Skeletal muscle tissue (tissue), 4 donors: Measurements from ENCODE around the gene GNB2. TPM values are rescaled to one million over a fixed set of nuclear protein-coding genes. Genes with fewer than 3 reads are reported as not detected.
A peak's percentile ranks its signal among the peaks of the same experiment; 100 is the strongest.

Experiments used
- H3K27ac ChIP-seq: one replicate; pipeline ENCODE4 v1.7.0; 2013; ENCODE audit warnings: mild to moderate bottlenecking, low read depth, low read length, inconsistent platforms
- H3K27me3 ChIP-seq, 3 donors: one replicate each; pipeline ENCODE4 v1.7.0; 2013; ENCODE audit warnings: low read length in 3 of 3; ENCODE audit not compliant: control insufficient read depth in 3 of 3, insufficient read depth in 3 of 3
- H3K36me3 ChIP-seq, 3 donors: one replicate each; pipeline ENCODE4 v1.7.0; 2013; ENCODE audit warnings: low read length in 3 of 3; ENCODE audit not compliant: control insufficient read depth in 3 of 3, insufficient read depth in 3 of 3
- H3K4me1 ChIP-seq, 3 donors: one replicate each; pipeline ENCODE4 v1.7.0; 2013; ENCODE audit warnings: low read length in 3 of 3, mild to moderate bottlenecking in 3 of 3; ENCODE audit not compliant: control insufficient read depth in 3 of 3, insufficient read depth in 3 of 3
- H3K4me3 ChIP-seq, 3 donors: one replicate each; pipeline ENCODE4 v1.7.0; 2013; ENCODE audit warnings: low read length in 3 of 3
- H3K9ac ChIP-seq, 3 donors: one replicate each; pipeline ENCODE4 v1.7.0; 2013; ENCODE audit warnings: low read length in 3 of 3, mild to moderate bottlenecking in 3 of 3, moderate library complexity in 2 of 3, low read depth in 1 of 3
- H3K9me3 ChIP-seq, 3 donors: one replicate each; pipeline ENCODE4 v1.7.0; 2013; ENCODE audit warnings: low read length in 3 of 3; ENCODE audit not compliant: control insufficient read depth in 3 of 3
- total RNA-seq: library from RNA; depleted of rRNA; stranded (reverse); fragments of >200 nt; gene quantifications from one replicate; pipeline ENCODE4 v1.2.3, GENCODE V29; 2014
- donor health status: Osteomylitis.

The GNB2 gene
- total RNA-seq, 1 donor from 2014 or later, result 48.5 TPM

- peak overlapping the region; percentile 98 for H3K27ac ChIP-seq
- no peaks in the 10 kb centered on the region for H3K9me3 ChIP-seq
- H3K27me3 ChIP-seq, result no peaks in the 10 kb centered on the region
- peak overlapping the region in 2 of 3 donors; percentile 54 to 62 for H3K9ac ChIP-seq
- peaks cover 22 to 27% (median 24%) of the 10 kb centered on the region in 3 donors for H3K36me3 ChIP-seq
- peaks cover 5 to 9% (median 8%) of the 10 kb centered on the region in 3 donors for H3K4me1 ChIP-seq
- peak overlapping the region; percentile 54 to 90 (median 68) for H3K4me3 ChIP-seq
These were observed 2.2 kb downstream of the GNB2 start for GRCh38 chr7:100675581-100676350.

- Histone ChIP-seq H3K4me1 (peaks cover 5 to 9% (median 8%) of the 10 kb centered on the region in 3 donors), H3K27me3 (no peaks in the 10 kb centered on the region), H3K36me3 (peaks cover 25 to 32% (median 30%) of the 10 kb centered on the region in 3 donors), H3K9me3 (no peaks in the 10 kb centered on the region), H3K27ac (peak overlapping the region; percentile 98), H3K4me3 (peak overlapping the region in 2 of 3 donors; percentile 13 to 24), H3K9ac (peak overlapping the region in 2 of 3 donors; percentile 45 to 63)
These were observed 3.2 kb downstream of the GNB2 start for GRCh38 chr7:100676501-100677306.

- Histone ChIP-seq H3K4me3 (no peak overlapping the region), H3K36me3 (peaks cover 34 to 39% (median 36%) of the 10 kb centered on the region in 3 donors), H3K27ac (no peak overlapping the region), H3K27me3 (no peaks in the 10 kb centered on the region), H3K9ac (no peak overlapping the region), H3K9me3 (no peaks in the 10 kb centered on the region), H3K4me1 (peaks cover 5 to 9% (median 8%) of the 10 kb centered on the region in 3 donors)
These were observed 4.0 kb downstream of the GNB2 start for GRCh38 chr7:100677308-100678267.

GRCh38 chr7:100678291-100678984, 4.9 kb downstream of the GNB2 start:
- no peak overlapping the region for H3K27ac ChIP-seq
- H3K9me3 ChIP-seq, result no peaks in the 10 kb centered on the region
- H3K27me3 ChIP-seq, result no peaks in the 10 kb centered on the region
- peaks cover 39 to 47% (median 44%) of the 10 kb centered on the region in 3 donors for H3K36me3 ChIP-seq
- H3K4me3 ChIP-seq, result no peak overlapping the region
- no peak overlapping the region for H3K9ac ChIP-seq
- H3K4me1 ChIP-seq, result peaks cover 5 to 9% (median 8%) of the 10 kb centered on the region in 3 donors

- Histone ChIP-seq H3K27me3 (no peaks in the 10 kb centered on the region), H3K27ac (no peak overlapping the region), H3K4me3 (no peak overlapping the region), H3K9ac (no peak overlapping the region), H3K4me1 (peaks cover 5 to 9% (median 8%) of the 10 kb centered on the region in 3 donors), H3K9me3 (no peaks in the 10 kb centered on the region), H3K36me3 (peaks cover 45 to 55% (median 53%) of the 10 kb centered on the region in 3 donors)
These were observed 5.8 kb downstream of the GNB2 start for GRCh38 chr7:100679129-100679926.

GRCh38 chr7:100679927-100680575, 6.5 kb downstream of the GNB2 start:
- Histone ChIP-seq H3K27ac (no peak overlapping the region), H3K4me1 (peaks cover 5 to 9% (median 6%) of the 10 kb centered on the region in 3 donors), H3K36me3 (peaks cover 52 to 62% (median 59%) of the 10 kb centered on the region in 3 donors)

GRCh38 chr7:100680576-100681271, 7.2 kb downstream of the GNB2 start:
- Histone ChIP-seq H3K4me3 (no peak overlapping the region), H3K27ac (no peak overlapping the region), H3K9ac (peak overlapping the region in 1 of 3 donors; percentile 16), H3K27me3 (no peaks in the 10 kb centered on the region), H3K4me1 (peaks cover 5 to 9% (median 6%) of the 10 kb centered on the region in 3 donors), H3K9me3 (no peaks in the 10 kb centered on the region), H3K36me3 (peaks cover 59 to 69% (median 66%) of the 10 kb centered on the region in 3 donors)

More at GRCh38 chr7:100679927-100680575, 6.5 kb downstream of the GNB2 start:
- no peaks in the 10 kb centered on the region for H3K9me3 ChIP-seq
- H3K4me3 ChIP-seq, result no peak overlapping the region
- H3K27me3 ChIP-seq, result no peaks in the 10 kb centered on the region
- peak overlapping the region in 1 of 3 donors; percentile 16 for H3K9ac ChIP-seq
